ENCODE measurements around the gene KDM4C.

KDM4C gene

DNA sequence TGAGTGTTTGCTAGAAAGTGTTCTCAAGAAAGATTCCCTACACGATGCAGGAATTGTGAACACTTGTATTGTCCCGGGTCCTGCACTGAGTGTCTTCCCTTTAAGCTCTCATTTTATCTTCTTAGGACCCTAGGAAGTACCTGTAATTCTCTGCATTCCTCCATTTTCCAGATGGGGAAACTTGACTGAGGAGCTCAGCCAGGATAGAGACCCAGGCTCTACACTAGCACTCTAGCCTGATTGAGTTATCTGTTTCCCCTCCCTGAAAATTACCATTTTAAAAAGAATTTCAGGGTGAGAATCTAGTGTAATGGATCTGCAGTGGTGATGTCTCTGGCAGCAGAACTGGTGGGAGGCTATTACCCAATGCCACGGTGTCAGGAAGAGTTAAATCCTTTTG, 453.9 kb downstream of the KDM4C start:
- H3K4me2 ChIP-seq (ENCODE audit: low read length), result no peak overlapping the region
- H3K9me2 ChIP-seq (ENCODE audit: low read depth, low read length), result no peaks in the 10 kb centered on the region
- H2AFZ ChIP-seq (ENCODE audit: low read length), result no peak overlapping the region
- no peaks in the 10 kb centered on the region for H3K36me3 ChIP-seq (ENCODE audit: insufficient read depth, low read length)
- H3K79me2 ChIP-seq (ENCODE audit: insufficient read depth, low read length), result no peaks in the 10 kb centered on the region
- no peaks in the 10 kb centered on the region for H4K20me1 ChIP-seq (ENCODE audit: insufficient read depth, low read length)
- no peaks in the 10 kb centered on the region for H3K9me3 ChIP-seq (ENCODE audit: low read length)
- no peak overlapping the region for H3K9ac ChIP-seq (ENCODE audit: low read length)
- H3K27ac ChIP-seq (ENCODE audit: low read depth, low read length, poor library complexity, severe bottlenecking), result no peak overlapping the region
- H3K4me1 ChIP-seq (ENCODE audit: insufficient read depth, low read length, severe bottlenecking), result no peaks in the 10 kb centered on the region
- no peaks in the 10 kb centered on the region for H3F3A ChIP-seq (ENCODE audit: insufficient read depth, low read length)
- no peak for TF ChIP-seq CTCF (IDR thresholded peaks at IDR 0.05; ENCODE audit: low read length)
- no peak for TF ChIP-seq EZH2 (IDR thresholded peaks at IDR 0.05; ENCODE audit: borderline replicate concordance, low read length)
- H3K27me3 ChIP-seq (ENCODE audit: insufficient read depth, low read length), result no peaks in the 10 kb centered on the region
- no peak overlapping the region for H3K4me3 ChIP-seq (ENCODE audit: low read depth, low read length, poor library complexity, severe bottlenecking)

DNA sequence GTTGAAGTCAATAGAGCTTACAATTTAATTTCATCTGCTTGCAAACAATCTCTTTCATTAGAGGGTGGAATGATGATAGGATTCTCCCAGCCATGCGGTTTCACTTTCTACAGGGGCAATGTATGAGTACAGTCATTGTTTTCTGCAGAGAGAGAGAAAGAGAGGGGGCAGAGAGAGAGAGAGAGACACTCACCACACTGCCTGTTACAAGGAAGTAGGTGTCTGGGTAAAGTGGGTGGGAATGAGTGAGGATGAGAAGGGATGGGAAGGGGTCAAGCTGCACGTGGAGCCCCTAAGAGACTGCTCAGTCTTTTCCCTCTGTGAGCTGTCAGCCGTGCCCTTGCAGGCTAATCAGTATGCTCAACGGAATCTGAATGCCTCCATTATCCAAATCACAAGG, 454.3 kb downstream of the KDM4C start:
- no peaks in the 10 kb centered on the region for H3K9me2 ChIP-seq (ENCODE audit: low read depth, low read length)
- H3K4me2 ChIP-seq (ENCODE audit: low read length), result no peak overlapping the region
- H3K27me3 ChIP-seq (ENCODE audit: insufficient read depth, low read length), result no peaks in the 10 kb centered on the region
- no peaks in the 10 kb centered on the region for H3K4me1 ChIP-seq (ENCODE audit: insufficient read depth, low read length, severe bottlenecking)
- H3F3A ChIP-seq (ENCODE audit: insufficient read depth, low read length), result no peaks in the 10 kb centered on the region
- no peaks in the 10 kb centered on the region for H3K36me3 ChIP-seq (ENCODE audit: insufficient read depth, low read length)
- no peak overlapping the region for H3K27ac ChIP-seq (ENCODE audit: low read depth, low read length, poor library complexity, severe bottlenecking)
- TF ChIP-seq CTCF (IDR thresholded peaks at IDR 0.05; ENCODE audit: low read length) (no peak), EZH2 (IDR thresholded peaks at IDR 0.05; ENCODE audit: borderline replicate concordance, low read length) (no peak)
- H4K20me1 ChIP-seq (ENCODE audit: insufficient read depth, low read length), result no peaks in the 10 kb centered on the region
- no peaks in the 10 kb centered on the region for H3K9me3 ChIP-seq (ENCODE audit: low read length)
- no peak overlapping the region for H2AFZ ChIP-seq (ENCODE audit: low read length)
- no peak overlapping the region for H3K9ac ChIP-seq (ENCODE audit: low read length)
- H3K4me3 ChIP-seq (ENCODE audit: low read depth, low read length, poor library complexity, severe bottlenecking), result no peak overlapping the region
- no peaks in the 10 kb centered on the region for H3K79me2 ChIP-seq (ENCODE audit: insufficient read depth, low read length)

GRCh38 chr9:7216004-7216841, 458.4 kb downstream of the KDM4C start:
- H3K9me2 ChIP-seq (ENCODE audit: low read depth, low read length), result no peaks in the 10 kb centered on the region
- H3F3A ChIP-seq (ENCODE audit: insufficient read depth, low read length), result no peaks in the 10 kb centered on the region
- no peaks in the 10 kb centered on the region for H3K9me3 ChIP-seq (ENCODE audit: low read length)
- H3K36me3 ChIP-seq (ENCODE audit: insufficient read depth, low read length), result no peaks in the 10 kb centered on the region
- no peak overlapping the region for H3K9ac ChIP-seq (ENCODE audit: low read length)
- no peaks in the 10 kb centered on the region for H4K20me1 ChIP-seq (ENCODE audit: insufficient read depth, low read length)
- H3K4me1 ChIP-seq (ENCODE audit: insufficient read depth, low read length, severe bottlenecking), result no peaks in the 10 kb centered on the region
- H3K4me2 ChIP-seq (ENCODE audit: low read length), result no peak overlapping the region
- TF ChIP-seq EZH2 (IDR thresholded peaks at IDR 0.05; ENCODE audit: borderline replicate concordance, low read length) (no peak), CTCF (IDR thresholded peaks at IDR 0.05; ENCODE audit: low read length) (no peak)
- H3K4me3 ChIP-seq (ENCODE audit: low read depth, low read length, poor library complexity, severe bottlenecking), result no peak overlapping the region
- H3K27ac ChIP-seq (ENCODE audit: low read depth, low read length, poor library complexity, severe bottlenecking), result no peak overlapping the region
- H3K79me2 ChIP-seq (ENCODE audit: insufficient read depth, low read length), result no peaks in the 10 kb centered on the region
- H3K27me3 ChIP-seq (ENCODE audit: insufficient read depth, low read length), result no peaks in the 10 kb centered on the region
- H2AFZ ChIP-seq (ENCODE audit: low read length), result no peak overlapping the region
